Measurements from ENCODE around the gene SYT14.

The SYT14 gene

GRCh38 chr1:210218047-210218446, 280.0 kb downstream of the SYT14 start:
- no peak for TF ChIP-seq CTCF (conservative IDR thresholded peaks at IDR 0.05; ENCODE audit: low read depth, low read length)
- Histone ChIP-seq H3K27ac (no peak overlapping the region), H3K36me3 (ENCODE audit: insufficient read depth) (no peaks in the 10 kb centered on the region), H3K27me3 (ENCODE audit: insufficient read depth, low read depth) (no peaks in the 10 kb centered on the region), H3K4me1 (ENCODE audit: low read depth, poor library complexity, severe bottlenecking) (no peaks in the 10 kb centered on the region), H4K20me1 (ENCODE audit: insufficient read depth) (no peaks in the 10 kb centered on the region), H3K4me2 (no peak overlapping the region), H3K79me2 (ENCODE audit: insufficient read depth, low read depth) (no peaks in the 10 kb centered on the region), H3K9ac (no peak overlapping the region), H3K4me3 (IDR thresholded peaks at IDR 0.05; ENCODE audit: insufficient read depth, low read depth, low read length) (no peak overlapping the region), H2AFZ (ENCODE audit: low read depth) (no peak overlapping the region)

All from KMS-11 (cell line).